Muscle of back (tissue), 13 donors: ENCODE measurements around the gene EXD2. TPM values are rescaled to one million over a fixed set of nuclear protein-coding genes. Genes with fewer than 3 reads are reported as not detected.
"Not testable (repeated sequence)": the region's sequence is repeated elsewhere in the genome, so short reads cannot be mapped to it uniquely, and the experiment has no call there.

Source experiments
- DNase-seq, 3 donors: peaks; one replicate each; pipeline versions ENCODE4 v3.0.0 to v3.0.0-alpha.2; 2013
- long read RNA-seq, 9 donors: transcript quantifications; one replicate each; lab custom pipeline, GENCODE V29; 2026
- polyA plus RNA-seq, 10 donors: library from polyadenylated mRNA; unstranded; fragments of 120-200 nt; gene quantifications; one replicate each; pipeline ENCODE4 v1.2.1, GENCODE V29; 2013; ENCODE audit not compliant: insufficient read length in 10 of 10

Gene EXD2
- 10 to 100 TPM; 12.6 to 20.6 (median 15.9) TPM for polyA plus RNA-seq
- long read RNA-seq, donor 1, result 0 reads
- long read RNA-seq, donor 2, partial matches to known transcripts, result 0 of 1 reads
- long read RNA-seq, donor 2, other reads (novel, unspliced or antisense), result 0 of 1 reads
- long read RNA-seq, donor 3, result 0 reads
- long read RNA-seq, donor 4, partial matches to known transcripts, result 0 of 1 reads
- long read RNA-seq, donor 4, other reads (novel, unspliced or antisense), result 0 of 1 reads
- long read RNA-seq, donor 5, partial matches to known transcripts, result 0 of 2 reads
- long read RNA-seq, donor 5, other reads (novel, unspliced or antisense), result 0 of 2 reads
- long read RNA-seq, donor 6, partial matches to known transcripts, result 0 of 1 reads
- long read RNA-seq, donor 6, other reads (novel, unspliced or antisense), result 0 of 1 reads
- long read RNA-seq, donor 7, partial matches to known transcripts, result 0 of 1 reads
- long read RNA-seq, donor 7, other reads (novel, unspliced or antisense), result 0 of 1 reads
- long read RNA-seq, donor 8, result 0 reads
- long read RNA-seq, donor 9, result 0 reads

GRCh38 chr14:69191340-69192111, at the start of gene EXD2:
TSS of gene EXD2 (plus strand) at chr14:69191498. CDS start at chr14:69209471, 17,973 bp downstream.
- DNase-seq, result peak; percentile 84 to 94 (median 86)

- no peak for DNase-seq
Measured at GRCh38 chr14:69141550-69141949, 49.7 kb upstream of the EXD2 start.

GRCh38 chr14:69142101-69142500, 49.2 kb upstream of the EXD2 start:
- DNase-seq, result no peak

- no peak for DNase-seq
Measured at GRCh38 chr14:69149461-69150244, 41.6 kb upstream of the EXD2 start.

- DNase-seq, result peak; percentile 66 to 92 (median 79)
Measured at GRCh38 chr14:69151458-69152180, 39.7 kb upstream of the EXD2 start.

- peak; percentile 38 to 69 (median 44) for DNase-seq
Measured at GRCh38 chr14:69152181-69152901, 39.0 kb upstream of the EXD2 start.

- DNase-seq, result no peak
Measured at GRCh38 chr14:69152902-69153151, 38.5 kb upstream of the EXD2 start, which contains the start of gene DCAF5. TSS of gene DCAF5 (minus strand) at chr14:69153119. CDS start at chr14:69152978, 141 bp downstream.

GRCh38 chr14:69153152-69153872, 38.0 kb upstream of the EXD2 start:
- DNase-seq, result peak; percentile 91 to 96 (median 95)

GRCh38 chr14:69153873-69154270, 37.4 kb upstream of the EXD2 start:
- DNase-seq, result peak; percentile 22 to 83 (median 48)

GRCh38 chr14:69154779-69155178, 36.5 kb upstream of the EXD2 start:
- peak in 1 of 3 donors; percentile 22 for DNase-seq

- DNase-seq, result no peak
Measured at GRCh38 chr14:69156224-69156623, 35.1 kb upstream of the EXD2 start.

GRCh38 chr14:69161590-69161989, 29.7 kb upstream of the EXD2 start:
- DNase-seq, result no peak

GRCh38 chr14:69165787-69166186, 25.5 kb upstream of the EXD2 start:
- DNase-seq, result not testable (repeated sequence)

GRCh38 chr14:69170839-69171238, 20.5 kb upstream of the EXD2 start:
- DNase-seq, result no peak

GRCh38 chr14:69171569-69171968, 19.7 kb upstream of the EXD2 start:
- DNase-seq, result no peak

GRCh38 chr14:69175130-69175529, 16.2 kb upstream of the EXD2 start:
- no peak for DNase-seq

- DNase-seq, result no peak
Measured at GRCh38 chr14:69181491-69181890, 9.8 kb upstream of the EXD2 start.

- DNase-seq, result not testable (repeated sequence)
Measured at GRCh38 chr14:69182580-69182979, 8.7 kb upstream of the EXD2 start.

GRCh38 chr14:69183735-69184134, 7.6 kb upstream of the EXD2 start:
- DNase-seq, result no peak

GRCh38 chr14:69190191-69190590, 1.1 kb upstream of the EXD2 start:
- no peak for DNase-seq
